Lower leg skin (tissue), 4 donors: Measurements from ENCODE around the gene TSPO. TPM values are rescaled to one million over a fixed set of nuclear protein-coding genes. Genes with fewer than 3 reads are reported as not detected.
"Not testable (repeated sequence)": the region's sequence is repeated elsewhere in the genome, so short reads cannot be mapped to it uniquely, and the experiment has no call there.

Source experiments
- DNase-seq, 2 donors: peaks; one replicate each; pipeline ENCODE4 v3.0.0-alpha.2; 2019; ENCODE audit warnings: low spot score in 2 of 2
- H3K4me3 ChIP-seq: fragments of 200-600 bp; sonication (generic); 2 replicates; pipeline ENCODE4 v1.5.1; 2017; ENCODE audit warnings: mild to moderate bottlenecking, low read depth; ENCODE audit not compliant: poor library complexity, severe bottlenecking
- POLR2A ChIP-seq, 2 donors: fragments of 450-650 bp; IDR thresholded peaks; one replicate each; pipeline ENCODE4 v1.6.1; 2016 to 2017; ENCODE audit warnings: antibody characterized with exemption in 2 of 2, mild to moderate bottlenecking in 1 of 2, moderate library complexity in 1 of 2
- WGBS, 2 donors: methylation state at CpG; one replicate each; pipeline ENCODE4 v1.1.5; 2018; 5-methylcytosine and 5-hydroxymethylcytosine counted together
- intact Hi-C: fragments of 100-400 bp; cut with DNase I; formaldehyde crosslinking; loops from one replicate; pipeline ENCODE4 v1.15.0; 2023; ENCODE audit warnings: low total_unique reads
- total RNA-seq, 4 donors: library from RNA; depleted of rRNA; stranded (reverse); fragments of >200 nt; gene quantifications; one replicate each; pipeline ENCODE4 v1.1.0, GENCODE V29; 2016
- TF ChIP-seq, protein P1 (sequence below), 3 donors: fragments of 450-650 bp; IDR thresholded peaks; one replicate each; pipeline ENCODE4 v1.5.1; 2016; ENCODE audit warnings: antibody characterized with exemption in 3 of 3, mild to moderate bottlenecking in 3 of 3, moderate library complexity in 2 of 3

The TSPO gene
- total RNA-seq, 4 donors from 2014 or later, result 695 to 923 (median 775) TPM

DNA sequence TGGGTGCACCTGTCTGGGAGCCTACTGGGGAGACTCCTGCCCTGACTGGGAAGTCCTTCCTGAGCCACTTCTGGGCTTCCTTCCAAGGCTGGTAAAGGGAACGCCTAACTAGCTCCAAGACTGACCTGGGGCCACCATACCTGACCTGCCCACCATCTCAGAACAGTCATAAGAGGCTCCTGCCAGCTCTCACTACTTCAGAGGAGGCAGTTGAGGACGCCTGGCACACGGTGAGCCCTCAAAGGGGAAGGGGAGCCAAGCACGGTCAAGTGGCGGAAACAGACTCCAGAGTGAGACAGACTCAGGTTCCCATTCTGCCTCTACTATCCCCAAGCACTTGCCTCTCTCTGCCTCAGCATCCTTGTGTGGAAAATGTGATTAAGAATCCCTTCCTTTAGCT, 15.8 kb upstream of the TSPO start:
- H3K4me3 ChIP-seq, result no peak overlapping the region
- 88 to 95% methylated on average over 3 to 5 of the region's 5 CpGs for WGBS, 2 donors
- no peak for TF ChIP-seq POLR2A (IDR thresholded peaks at IDR 0.05)
- TF ChIP-seq, protein P1, sequence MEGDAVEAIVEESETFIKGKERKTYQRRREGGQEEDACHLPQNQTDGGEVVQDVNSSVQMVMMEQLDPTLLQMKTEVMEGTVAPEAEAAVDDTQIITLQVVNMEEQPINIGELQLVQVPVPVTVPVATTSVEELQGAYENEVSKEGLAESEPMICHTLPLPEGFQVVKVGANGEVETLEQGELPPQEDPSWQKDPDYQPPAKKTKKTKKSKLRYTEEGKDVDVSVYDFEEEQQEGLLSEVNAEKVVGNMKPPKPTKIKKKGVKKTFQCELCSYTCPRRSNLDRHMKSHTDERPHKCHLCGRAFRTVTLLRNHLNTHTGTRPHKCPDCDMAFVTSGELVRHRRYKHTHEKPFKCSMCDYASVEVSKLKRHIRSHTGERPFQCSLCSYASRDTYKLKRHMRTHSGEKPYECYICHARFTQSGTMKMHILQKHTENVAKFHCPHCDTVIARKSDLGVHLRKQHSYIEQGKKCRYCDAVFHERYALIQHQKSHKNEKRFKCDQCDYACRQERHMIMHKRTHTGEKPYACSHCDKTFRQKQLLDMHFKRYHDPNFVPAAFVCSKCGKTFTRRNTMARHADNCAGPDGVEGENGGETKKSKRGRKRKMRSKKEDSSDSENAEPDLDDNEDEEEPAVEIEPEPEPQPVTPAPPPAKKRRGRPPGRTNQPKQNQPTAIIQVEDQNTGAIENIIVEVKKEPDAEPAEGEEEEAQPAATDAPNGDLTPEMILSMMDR (IDR thresholded peaks at IDR 0.05), result no peak
- intact Hi-C loops, result no loop called here
- DNase-seq, result no peak

DNA sequence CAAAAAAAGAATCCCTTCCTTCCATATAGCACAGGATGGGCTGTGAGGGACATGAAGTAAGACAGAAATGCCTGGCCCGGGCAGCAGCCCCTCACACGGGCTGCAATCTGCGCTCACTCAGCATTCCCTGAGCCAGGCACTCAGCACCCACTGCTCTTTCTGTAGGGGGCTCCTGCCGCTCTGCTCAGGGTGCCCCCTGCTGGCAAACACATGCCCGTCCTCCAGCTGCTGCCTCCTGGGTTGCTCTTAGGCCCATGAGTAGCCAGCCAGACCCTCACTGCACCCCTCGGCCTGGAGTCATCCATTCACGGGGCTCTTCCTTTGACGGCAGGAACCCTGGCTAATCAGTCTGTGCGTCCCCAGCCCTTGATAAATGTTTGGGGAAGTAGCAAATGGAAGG, 15.1 kb upstream of the TSPO start:
- no peak overlapping the region for H3K4me3 ChIP-seq
- intact Hi-C loops, result no loop called here
- TF ChIP-seq POLR2A (IDR thresholded peaks at IDR 0.05), result no peak
- TF ChIP-seq, protein P1 (IDR thresholded peaks at IDR 0.05), result no peak
- DNase-seq, result no peak
- WGBS, 2 donors, result 44 to 66% methylated on average over 9 of the region's 9 CpGs

DNA sequence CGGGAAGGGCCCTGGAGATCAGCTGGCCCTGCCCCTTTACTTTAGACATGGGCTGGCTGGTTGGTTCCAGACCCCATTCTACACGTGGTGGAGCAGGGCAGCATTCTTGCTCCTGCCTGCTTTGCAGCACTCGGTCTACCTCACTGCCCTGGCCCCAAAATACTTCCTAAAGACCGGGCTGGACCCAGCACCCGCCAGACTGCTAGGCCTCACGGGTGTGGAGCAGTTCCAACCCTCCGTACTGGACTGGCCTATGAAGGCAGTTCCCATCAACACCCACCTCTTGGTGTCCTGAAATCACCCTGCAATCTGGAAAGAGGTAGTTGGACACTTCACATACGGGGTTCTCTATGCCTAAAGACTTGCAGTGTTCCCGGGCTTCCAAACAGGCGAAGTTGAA, 14.6 kb upstream of the TSPO start:
- no peak for DNase-seq
- TF ChIP-seq, protein P1 (IDR thresholded peaks at IDR 0.05), result no peak
- TF ChIP-seq POLR2A (IDR thresholded peaks at IDR 0.05), result no peak
- intact Hi-C loops, result no loop called here
- 64 to 81% methylated on average over 10 of the region's 10 CpGs for WGBS, 2 donors
- H3K4me3 ChIP-seq, result no peak overlapping the region

DNA sequence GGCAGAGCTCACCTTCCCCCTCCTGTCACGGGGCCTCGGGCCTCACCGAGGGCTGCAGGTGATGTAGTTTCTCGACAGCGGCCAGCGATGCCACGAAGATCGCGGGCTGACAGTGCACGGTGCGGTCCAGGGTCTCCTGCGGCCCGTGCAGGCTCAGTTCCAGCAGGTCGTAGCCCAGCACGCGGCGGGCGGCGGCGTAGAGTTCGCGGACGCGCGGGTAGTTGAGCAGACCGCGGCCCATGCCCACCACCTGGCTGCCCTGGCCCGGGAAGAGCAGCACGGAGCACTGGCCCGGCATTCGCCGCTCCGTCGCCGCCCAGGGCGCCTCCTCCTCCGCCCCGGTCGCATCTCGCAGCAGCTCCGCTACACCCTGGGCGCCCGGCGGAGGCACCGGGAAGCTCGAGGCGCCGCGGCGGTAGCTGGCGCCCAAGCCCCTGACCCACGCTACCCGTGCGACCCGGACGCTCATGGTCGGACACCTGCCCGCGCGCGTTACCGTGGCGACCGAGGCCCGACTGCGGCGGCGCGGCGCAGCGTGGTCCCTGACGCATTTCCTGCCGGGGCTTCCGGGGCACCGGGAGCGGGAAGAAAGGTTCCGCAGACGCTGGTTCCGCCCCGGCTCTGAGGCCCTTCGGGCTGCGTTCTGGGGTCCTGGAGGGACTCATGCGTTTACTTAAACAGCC, 8.3 kb upstream of the TSPO start, which contains the start of gene MCAT:
Gene MCAT, minus strand, starts transcription at position 519 of the 683 bp plus-strand sequence. Its CDS starts 50 bp downstream, at position 469.
- WGBS, 2 donors, result 0 to 2% methylated on average over 56 to 62 of the region's 83 CpGs
- TF ChIP-seq, protein P1 (IDR thresholded peaks at IDR 0.05), result no peak
- TF ChIP-seq POLR2A (IDR thresholded peaks at IDR 0.05), result peak in 1 of 2 donors; percentile 11
- peak; percentile 57 to 96 for DNase-seq
- H3K4me3 ChIP-seq, result peak within 1 kb of the TSS; percentile 86
- intact Hi-C loops, result no loop called here

DNA sequence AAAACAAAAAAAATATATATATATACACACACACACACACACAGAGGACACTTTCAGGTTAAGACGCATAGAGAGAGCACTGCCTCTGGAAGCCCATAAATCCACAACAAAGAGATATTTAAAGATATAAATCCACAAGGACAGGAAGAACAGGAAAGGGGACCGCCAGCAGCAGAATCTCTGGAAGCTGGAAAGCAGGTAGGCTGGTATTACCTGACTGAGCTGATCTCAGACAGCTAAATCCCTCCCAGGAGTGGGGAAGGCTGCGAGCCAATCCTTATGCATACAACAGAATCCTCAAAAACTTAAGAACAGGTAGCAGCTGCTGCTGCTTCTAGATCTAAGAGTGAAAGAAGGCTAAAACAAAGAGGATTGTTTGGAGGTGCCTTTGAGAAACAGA, 6.4 kb upstream of the TSPO start:
- 37 to 54% methylated on average over 3 of the region's 3 CpGs for WGBS, 2 donors
- H3K4me3 ChIP-seq, result no peak overlapping the region
- TF ChIP-seq, protein P1 (IDR thresholded peaks at IDR 0.05), result no peak
- no peak for TF ChIP-seq POLR2A (IDR thresholded peaks at IDR 0.05)
- peak in 1 of 2 donors; percentile 41 for DNase-seq
- intact Hi-C loops, result no loop called here

DNA sequence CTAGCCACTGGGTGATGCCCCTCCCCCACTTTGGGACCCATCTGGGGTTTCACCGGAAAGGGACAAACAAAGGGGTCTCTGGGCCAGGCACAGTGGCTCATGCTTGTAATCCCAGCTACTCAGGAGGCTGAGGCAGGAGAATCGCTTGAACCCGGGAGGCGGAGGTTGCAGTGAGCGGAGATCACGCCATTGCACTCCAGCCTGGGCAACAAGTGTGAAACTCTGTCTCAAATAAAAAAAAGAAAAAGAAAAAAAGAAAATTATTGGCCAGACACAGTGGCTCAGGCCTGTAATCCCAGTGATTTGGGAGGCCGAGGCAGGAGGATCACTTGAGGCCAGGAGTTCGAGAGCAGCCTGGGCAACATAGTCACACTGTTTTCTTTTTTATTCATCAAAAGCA, 6.0 kb upstream of the TSPO start:
- H3K4me3 ChIP-seq, intact Hi-C loops, DNase-seq: not testable (repeated sequence)
- WGBS, 2 donors, result 87 to 88% methylated on average over 8 of the region's 8 CpGs

DNA sequence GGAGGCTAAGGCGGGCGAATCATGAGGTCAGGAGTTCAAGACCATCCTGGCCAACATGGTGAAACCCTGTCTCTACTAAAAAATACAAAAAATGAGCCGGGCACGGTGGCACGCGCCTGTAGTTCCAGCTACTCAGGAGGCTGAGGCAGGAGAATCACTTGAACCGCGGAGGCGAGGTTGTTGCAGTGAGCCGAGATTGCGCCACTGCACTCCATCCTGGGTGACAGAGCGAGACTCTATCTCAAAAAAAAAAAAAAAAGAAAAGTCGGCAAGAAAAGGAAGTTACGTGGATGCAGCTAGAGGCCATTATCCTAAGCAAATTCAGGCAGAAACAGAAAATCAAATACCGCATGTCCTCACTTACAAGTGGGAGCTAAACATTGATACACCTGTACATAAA, 5.0 kb upstream of the TSPO start:
- 82 to 86% methylated on average over 15 of the region's 15 CpGs for WGBS, 2 donors

More for the DNA sequence above, 5.0 kb upstream of the TSPO start:
- intact Hi-C loops, DNase-seq, H3K4me3 ChIP-seq: not testable (repeated sequence)
